Astrocyte (in vitro differentiated cells and primary cell): Measurements from ENCODE around the gene MECP2.

Experiments used
- EZH2 ChIP-seq: IDR thresholded peaks from 2 replicates; pipeline ENCODE4 v1.6.1; 2012; ENCODE audit warnings: mild to moderate bottlenecking, low read length, inconsistent platforms; ENCODE audit not compliant: insufficient read depth
- TF ChIP-seq, protein P1 (sequence below): IDR thresholded peaks from 2 replicates; pipeline ENCODE4 v1.5.1; 2011; ENCODE audit warnings: low read depth, mild to moderate bottlenecking, inconsistent platforms, low read length, moderate library complexity; ENCODE audit not compliant: insufficient read depth

DNA sequence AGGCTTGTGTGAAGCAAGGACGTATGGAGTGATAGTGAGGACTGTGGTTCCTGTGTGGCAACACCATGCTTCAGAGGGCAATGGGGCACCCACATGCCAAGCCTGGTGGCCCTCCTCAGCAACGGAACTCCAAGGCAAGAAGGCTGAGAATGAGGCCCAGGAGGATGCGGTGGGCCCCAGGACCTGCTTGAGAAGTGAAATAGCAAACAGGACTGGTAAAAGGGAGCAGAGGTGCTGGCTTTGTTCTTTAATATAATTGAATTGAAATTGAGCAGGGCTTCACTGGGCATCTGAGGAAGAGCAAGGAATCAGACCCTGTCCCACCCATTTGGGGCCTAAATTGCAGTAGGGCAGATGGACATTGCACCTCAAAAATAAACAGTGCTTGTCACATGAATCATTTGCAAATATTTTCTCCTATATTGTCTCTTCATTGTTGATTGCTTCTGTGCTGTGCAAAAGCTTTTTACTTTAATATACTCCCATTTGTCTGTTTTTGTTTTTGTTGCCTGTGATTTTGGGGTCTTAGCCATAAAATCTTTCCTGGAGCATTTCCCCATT, 122.7 kb downstream of the MECP2 start:
- TF ChIP-seq, protein P1, sequence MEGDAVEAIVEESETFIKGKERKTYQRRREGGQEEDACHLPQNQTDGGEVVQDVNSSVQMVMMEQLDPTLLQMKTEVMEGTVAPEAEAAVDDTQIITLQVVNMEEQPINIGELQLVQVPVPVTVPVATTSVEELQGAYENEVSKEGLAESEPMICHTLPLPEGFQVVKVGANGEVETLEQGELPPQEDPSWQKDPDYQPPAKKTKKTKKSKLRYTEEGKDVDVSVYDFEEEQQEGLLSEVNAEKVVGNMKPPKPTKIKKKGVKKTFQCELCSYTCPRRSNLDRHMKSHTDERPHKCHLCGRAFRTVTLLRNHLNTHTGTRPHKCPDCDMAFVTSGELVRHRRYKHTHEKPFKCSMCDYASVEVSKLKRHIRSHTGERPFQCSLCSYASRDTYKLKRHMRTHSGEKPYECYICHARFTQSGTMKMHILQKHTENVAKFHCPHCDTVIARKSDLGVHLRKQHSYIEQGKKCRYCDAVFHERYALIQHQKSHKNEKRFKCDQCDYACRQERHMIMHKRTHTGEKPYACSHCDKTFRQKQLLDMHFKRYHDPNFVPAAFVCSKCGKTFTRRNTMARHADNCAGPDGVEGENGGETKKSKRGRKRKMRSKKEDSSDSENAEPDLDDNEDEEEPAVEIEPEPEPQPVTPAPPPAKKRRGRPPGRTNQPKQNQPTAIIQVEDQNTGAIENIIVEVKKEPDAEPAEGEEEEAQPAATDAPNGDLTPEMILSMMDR: no peak
- no peak for TF ChIP-seq EZH2
